GM12878 (cell line): ENCODE data around the gene SLC45A2. TPM values are rescaled to one million over a fixed set of nuclear protein-coding genes. Genes with fewer than 3 reads are reported as not detected.
A peak's percentile ranks its signal among the peaks of the same experiment; 100 is the strongest.
"Not testable (repeated sequence)": the region's sequence is repeated elsewhere in the genome, so short reads cannot be mapped to it uniquely, and the experiment has no call there.

ENCODE experiments used
- ATAC-seq: fragments of 200-7000 bp; cut with Tn5 transposase; 3 replicates; pipeline ENCODE4 v1.9.1; 2020; ENCODE audit warnings: mild to moderate bottlenecking, moderate library complexity
- BruUV-seq: library from RNA; stranded (reverse); fragments of 400-500 nt; replicated peaks from 2 replicates; lab custom pipeline; 2021; lab: Mats Ljungman, UMichigan
- CTCF ChIA-PET: fragments of 300-600 bp; sonication (Branson Sonifier 250); formaldehyde crosslinking; extraction: SDS; loops from one replicate; lab custom pipeline; 2021; ENCODE audit warnings: inconsistent platforms; lab: Yijun Ruan, JAX
- POLR2A ChIA-PET: fragments of 350-600 bp; formaldehyde crosslinking; extraction: SDS; loops from one replicate; lab custom pipeline; 2021; ENCODE audit warnings: inconsistent platforms; lab: Charles Lee
- RAD21 ChIA-PET: fragments of 300-600 bp; sonication (Branson Sonifier 250); formaldehyde crosslinking; loops from one replicate; lab custom pipeline; 2023; ENCODE audit warnings: antibody characterized with exemption; ENCODE audit not compliant: unreplicated experiment; lab: Charles Lee
- SMC1A ChIA-PET: fragments of 300-600 bp; sonication (Branson Sonifier 250); formaldehyde crosslinking; loops from one replicate; lab custom pipeline; 2023; ENCODE audit not compliant: unreplicated experiment, uncharacterized antibody; lab: Charles Lee
- DNase-seq: peaks from one replicate; pipeline ENCODE4 v3.0.0-alpha.2; 2011; ENCODE audit warnings: low read depth, low spot score
- FAIRE-seq: peaks from 3 replicates; lab custom pipeline; 2011; peaks lifted over from hg19 to GRCh38; lab: Jason Lieb, UNC
- H2AFZ ChIP-seq: 2 replicates; pipeline ENCODE4 v1.6.0; 2011; ENCODE audit warnings: low read depth, low read length, control low read depth; ENCODE audit not compliant: control insufficient read depth
- H3K27ac ChIP-seq: 2 replicates; pipeline ENCODE4 v1.5.1; 2011; ENCODE audit warnings: control low read depth; ENCODE audit not compliant: control insufficient read depth, insufficient read depth
- H3K27me3 ChIP-seq, 2 experiments: replicated peaks in 1 of 2; 2 replicates each; pipeline versions ENCODE4 v1.6.0 to v1.6.1; 2011; ENCODE audit warnings: low read length in 1 of 2; ENCODE audit not compliant: control insufficient read depth in 2 of 2, insufficient read depth in 2 of 2
- H3K36me3 ChIP-seq, 2 experiments: 2 replicates each; pipeline ENCODE4 v1.5.1; 2011; ENCODE audit warnings: low read length in 1 of 2; ENCODE audit not compliant: control insufficient read depth in 2 of 2, insufficient read depth in 2 of 2
- H3K4me1 ChIP-seq: 2 replicates; pipeline ENCODE4 v1.6.1; 2011; ENCODE audit warnings: mild to moderate bottlenecking, low read length, moderate library complexity, mixed read lengths; ENCODE audit not compliant: control insufficient read depth, insufficient read depth
- H3K4me2 ChIP-seq: 2 replicates; pipeline ENCODE4 v1.6.0; 2011; ENCODE audit warnings: control low read depth; ENCODE audit not compliant: control insufficient read depth, insufficient read depth
- H3K4me3 ChIP-seq: fragments of 200-600 bp; sonication (generic); 2 replicates; pipeline ENCODE4 v1.5.1; 2016
- H3K79me2 ChIP-seq: 2 replicates; pipeline ENCODE4 v1.6.0; 2011; ENCODE audit warnings: low read length; ENCODE audit not compliant: control insufficient read depth, insufficient read depth
- H3K9ac ChIP-seq: 2 replicates; pipeline ENCODE4 v1.8.0; 2011; ENCODE audit warnings: low read length, control low read depth, mixed read lengths; ENCODE audit not compliant: control insufficient read depth, insufficient read depth
- H3K9me3 ChIP-seq: replicated peaks from 3 replicates; pipeline ENCODE4 v1.5.1; 2011; ENCODE audit warnings: mild to moderate bottlenecking, low read length; ENCODE audit not compliant: control insufficient read depth, insufficient read depth
- H4K20me1 ChIP-seq: 2 replicates; pipeline ENCODE4 v1.6.0; 2011; ENCODE audit not compliant: control insufficient read depth, insufficient read depth
- CBX5 ChIP-seq: sonication (generic); IDR thresholded peaks from 2 replicates; pipeline ENCODE4 v1.6.1; 2016; ENCODE audit warnings: low read depth, moderate library complexity, mild to moderate bottlenecking, inconsistent platforms
- KLF5 ChIP-seq: fragments of 450-650 bp; IDR thresholded peaks from 2 replicates; pipeline ENCODE4 v1.6.1; 2014; ENCODE audit warnings: mild to moderate bottlenecking; ENCODE audit not compliant: partially characterized antibody
- RUNX3 ChIP-seq: IDR thresholded peaks from 2 replicates; pipeline ENCODE4 v1.6.1; 2012; ENCODE audit warnings: low read length, inconsistent platforms
- WGBS: methylation state at CpG from one replicate; pipeline ENCODE4 v1.1.6; 2016; ENCODE audit warnings: low lambda C conversion rate; ENCODE audit not compliant: insufficient replicate concordance, insufficient coverage; ENCODE audit errors: missing lambda C conversion rate; 5-methylcytosine and 5-hydroxymethylcytosine counted together
- in situ Hi-C: fragments of 300-500 bp; cut with MboI; formaldehyde crosslinking; loops from 9 replicates; pipeline ENCODE4 v1.14.3; 2018; ENCODE audit warnings: mixed read lengths
- intact Hi-C: fragments of 100-400 bp; cut with micrococcal nuclease; formaldehyde crosslinking; loops from one replicate; pipeline ENCODE4 v1.14.2; 2022; ENCODE audit not compliant: unreplicated experiment
- polyA plus RNA-seq, 11 experiments: library from polyadenylated mRNA; depleted of rRNA in 4 of 11; unstranded in 6 of 11; stranded (reverse) in 5 of 11; fragments of >200 nt; fragmentation: Nextera tagmentation in 4 of 11; fragmentation: Illumina TruSeq in 1 of 11; extraction: Ambion mirVana in 4 of 11; extraction: Trizol in 1 of 11; gene quantifications; 1 replicate in 1 of 11; 2 replicates in 10 of 11; pipeline versions ENCODE4 v1.2.1 to v1.2.3, GENCODE V29; 2011 to 2016; ENCODE audit warnings: inconsistent platforms in 2 of 11, missing spikeins in 2 of 11, low read depth in 1 of 11
- total RNA-seq, 4 experiments: library from RNA; depleted of rRNA in 3 of 4; stranded (reverse); fragments of >200 nt in 3 of 4; fragmentation: Illumina TruSeq in 1 of 4; extraction: Trizol in 1 of 4; gene quantifications; 2 replicates each; pipeline versions ENCODE4 v1.2.1 to v1.2.3, GENCODE V29; 2013 to 2021

Gene SLC45A2
- total and polyA plus RNA-seq, 10 of the 15 experiments (the other 5 are each of a cell fraction or from before 2014, with no cell fraction given) = 0.06 to 0.07 TPM; not detected in 8

DNA sequence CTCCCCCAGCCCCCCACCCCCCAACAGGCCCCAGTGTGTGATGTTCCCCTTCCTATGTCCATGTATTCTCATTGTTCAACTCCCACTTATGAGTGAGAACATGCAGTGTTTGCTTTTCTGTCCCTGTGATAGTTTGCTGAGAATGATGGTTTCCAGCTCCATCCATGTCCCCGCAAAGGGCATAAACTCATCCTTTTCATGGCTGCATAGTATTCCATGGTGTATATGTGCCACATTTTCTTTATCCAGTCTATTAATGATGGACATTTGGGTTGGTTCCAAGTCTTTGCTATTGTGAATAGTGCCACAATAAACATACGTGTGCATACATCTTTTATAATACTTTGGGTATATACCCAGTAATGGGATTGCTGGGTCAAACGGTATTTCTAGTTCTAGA lies 69.6 kb downstream of the SLC45A2 start:
- H3K36me3 ChIP-seq, RAD21 ChIA-PET, H3K9me3 ChIP-seq, FAIRE-seq, intact Hi-C loops, ATAC-seq, H3K9ac ChIP-seq, BruUV-seq, H3K4me3 ChIP-seq, H3K4me1 ChIP-seq, H3K79me2 ChIP-seq, DNase-seq, H3K27me3 ChIP-seq, H3K4me2 ChIP-seq, POLR2A ChIA-PET, H3K27ac ChIP-seq, H4K20me1 ChIP-seq, in situ Hi-C loops, H2AFZ ChIP-seq: not testable (repeated sequence)
- CTCF ChIA-PET = interaction anchor here (0.7 to 0.9 kb wide), 2 partner anchors 8 to 41 kb away, joined by 3 to 4 read pairs; no protein-coding TSS in a partner anchor
- 89% methylated on average over 3 of the region's 3 CpGs for WGBS
- SMC1A ChIA-PET = interaction anchor here (0.9 kb wide), 1 partner anchor 11 kb away, joined by 4 read pairs; no protein-coding TSS in a partner anchor

DNA sequence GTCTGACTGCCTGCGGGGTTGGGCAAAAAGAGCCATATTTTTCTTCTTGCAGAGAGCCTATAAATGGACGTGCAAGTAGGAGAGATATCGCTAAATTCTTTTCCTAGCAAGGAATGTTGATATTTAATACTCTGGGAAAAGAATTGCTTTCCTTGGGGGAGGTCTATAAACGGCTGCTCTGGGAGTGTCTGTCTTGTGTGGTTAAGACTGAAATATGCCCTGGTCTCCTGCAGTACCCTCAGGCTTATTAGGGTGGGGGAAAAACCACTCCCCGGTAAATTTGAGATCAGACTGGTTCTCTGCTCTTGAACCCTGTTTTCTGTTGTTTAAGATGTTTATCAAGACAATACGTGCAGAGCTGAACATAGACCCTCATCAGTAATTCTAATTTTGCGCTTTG lies 78.2 kb downstream of the SLC45A2 start:
- H3K4me1 ChIP-seq, in situ Hi-C loops: not testable (repeated sequence)
- RAD21 ChIA-PET = interaction anchor here (1.0 kb wide), 1 partner anchor 28 kb away, joined by 3 read pairs; no protein-coding TSS in a partner anchor

More for the DNA sequence above, 78.2 kb downstream of the SLC45A2 start:
- H3K4me3 ChIP-seq, DNase-seq, POLR2A ChIA-PET, ATAC-seq, H3K9ac ChIP-seq, H3K36me3 ChIP-seq, H4K20me1 ChIP-seq, FAIRE-seq, H3K79me2 ChIP-seq, SMC1A ChIA-PET, H3K9me3 ChIP-seq, H3K27me3 ChIP-seq, H3K4me2 ChIP-seq, BruUV-seq, H2AFZ ChIP-seq, CTCF ChIA-PET, H3K27ac ChIP-seq, intact Hi-C loops: not testable (repeated sequence)
- 38% methylated on average over 7 of the region's 7 CpGs for WGBS
- TF ChIP-seq CBX5 = peak; percentile 98
- TF ChIP-seq RUNX3 = 0 out of 2 replicates have a peak, but pooled peaks have one; percentile 6
- peak; percentile 36 for TF ChIP-seq KLF5
- TF ChIP-seq, all 136 proteins: peak for 3; not testable (repeated sequence) for 133
